ENCODE measurements around the gene CEP131. TPM values are rescaled to one million over a fixed set of nuclear protein-coding genes. Genes with fewer than 3 reads are reported as not detected.

The CEP131 gene
- total RNA-seq, 4 donors from 2014 or later = 6.0 to 8.8 (median 7.5) TPM

GRCh38 chr17:81265576-81265975 lies 42.8 kb upstream of the CEP131 start:
- no peak for ATAC-seq
- Histone ChIP-seq H3K9me3 (no peaks in the 10 kb centered on the region), H3K36me3 (peaks cover 0 to 41% of the 10 kb centered on the region in 2 donors), H3K4me3 (no peak overlapping the region), H3K27me3 (no peaks in the 10 kb centered on the region), H3K27ac (no peak overlapping the region), H3K4me1 (no peaks in the 10 kb centered on the region)
- in situ Hi-C loops (cut with MboI; ENCODE audit: low sequenced_read_pairs in 4 of 4) = loop anchor here in 2 of 4 donors (25.0 kb wide), 2 partner anchors 222 to 347 kb away; no protein-coding TSS in a partner anchor
- no peak for TF ChIP-seq POLR2A (IDR thresholded peaks at IDR 0.05)
- TF ChIP-seq CTCF (IDR thresholded peaks at IDR 0.05 in 4 of 5, conservative IDR thresholded peaks at IDR 0.05 in 1 of 5) = no peak
- intact Hi-C loops (cut with DNase I; ENCODE audit: low total_unique reads) = no loop called here
- no peak for DNase-seq

GRCh38 chr17:81264640-81265039 lies 41.9 kb upstream of the CEP131 start:
- no peak overlapping the region for H3K27ac ChIP-seq
- H3K4me3 ChIP-seq = no peak overlapping the region
- H3K27me3 ChIP-seq = no peaks in the 10 kb centered on the region
- intact Hi-C loops (cut with DNase I; ENCODE audit: low total_unique reads) (no loop called here), in situ Hi-C loops (cut with MboI; ENCODE audit: low sequenced_read_pairs in 4 of 4) (loop anchor here in 2 of 4 donors (25.0 kb wide), 2 partner anchors 223 to 348 kb away; no protein-coding TSS in a partner anchor)
- DNase-seq (no peak), ATAC-seq (no peak)
- H3K4me1 ChIP-seq = no peaks in the 10 kb centered on the region
- TF ChIP-seq CTCF (IDR thresholded peaks at IDR 0.05 in 4 of 5, conservative IDR thresholded peaks at IDR 0.05 in 1 of 5) (no peak), POLR2A (IDR thresholded peaks at IDR 0.05) (no peak)
- H3K36me3 ChIP-seq = peaks cover 0 to 39% of the 10 kb centered on the region in 2 donors
- H3K9me3 ChIP-seq = no peaks in the 10 kb centered on the region

GRCh38 chr17:81263371-81264181 lies 40.8 kb upstream of the CEP131 start:
- Histone ChIP-seq H3K36me3 (peaks cover 0 to 42% of the 10 kb centered on the region in 2 donors), H3K4me1 (no peaks in the 10 kb centered on the region), H3K27ac (no peak overlapping the region), H3K4me3 (no peak overlapping the region), H3K9me3 (no peaks in the 10 kb centered on the region), H3K27me3 (no peaks in the 10 kb centered on the region)
- in situ Hi-C loops (cut with MboI; ENCODE audit: low sequenced_read_pairs in 4 of 4) (loop anchor here in 2 of 4 donors (25.0 kb wide), 2 partner anchors 224 to 349 kb away; no protein-coding TSS in a partner anchor), intact Hi-C loops (cut with DNase I; ENCODE audit: low total_unique reads) (no loop called here)
- no peak for ATAC-seq
- no peak for DNase-seq
- TF ChIP-seq POLR2A (IDR thresholded peaks at IDR 0.05) (no peak), CTCF (IDR thresholded peaks at IDR 0.05 in 4 of 5, conservative IDR thresholded peaks at IDR 0.05 in 1 of 5) (no peak)

GRCh38 chr17:81261582-81262336 lies 39.0 kb upstream of the CEP131 start:
- H3K36me3 ChIP-seq = peaks cover 0 to 44% of the 10 kb centered on the region in 2 donors
- no peaks in the 10 kb centered on the region for H3K4me1 ChIP-seq
- ATAC-seq = no peak
- DNase-seq = no peak
- no peaks in the 10 kb centered on the region for H3K9me3 ChIP-seq
- intact Hi-C loops (cut with DNase I; ENCODE audit: low total_unique reads) (no loop called here), in situ Hi-C loops (cut with MboI; ENCODE audit: low sequenced_read_pairs in 4 of 4) (loop anchor here in 2 of 4 donors (25.0 kb wide), 2 partner anchors 226 to 351 kb away; no protein-coding TSS in a partner anchor)
- no peak overlapping the region for H3K4me3 ChIP-seq
- no peak overlapping the region for H3K27ac ChIP-seq
- H3K27me3 ChIP-seq = no peaks in the 10 kb centered on the region
- TF ChIP-seq POLR2A (IDR thresholded peaks at IDR 0.05) = no peak
- TF ChIP-seq CTCF (IDR thresholded peaks at IDR 0.05 in 4 of 5, conservative IDR thresholded peaks at IDR 0.05 in 1 of 5) = no peak
